ENCODE results near the gene ZGPAT. TPM values are rescaled to one million over a fixed set of nuclear protein-coding genes. Genes with fewer than 3 reads are reported as not detected.

Gene ZGPAT
- total RNA-seq, 1 experiment from 2014 or later = 69.3 TPM

- no peaks in the 10 kb centered on the region for H3K4me1 Mint-ChIP-seq (ENCODE audit: low read depth, unreplicated experiment)
- no peaks in the 10 kb centered on the region for H3K36me3 Mint-ChIP-seq (ENCODE audit: insufficient read depth, unreplicated experiment)
- Histone ChIP-seq H3K4me1 (no peaks in the 10 kb centered on the region), H3K9me3 (no peaks in the 10 kb centered on the region), H3K4me3 (ENCODE audit: low read depth, low read length) (no peak overlapping the region), H3K27me3 (replicated peaks; ENCODE audit: control insufficient read depth, insufficient read depth, low read length) (no peaks in the 10 kb centered on the region), H3K36me3 (ENCODE audit: control insufficient read depth, insufficient read depth, low read length) (no peaks in the 10 kb centered on the region)
- no peaks in the 10 kb centered on the region for H3K9me3 Mint-ChIP-seq (ENCODE audit: unreplicated experiment)
- DNase-seq = no peak
- no TSS peak for BruUV-seq (replicated peaks)
- ChIA-PET POLR2A (interaction anchor here (1.4 kb wide), 1 partner anchor 80 kb away, joined by 9 read pairs; the partner anchor contains the start of gene TPD52L2), CTCF (interaction anchor here (0.5 to 2.7 kb wide), 18 partner anchors 8 to 272 kb away, joined by 3 to 20 read pairs (median 4); partner anchors contain the start of genes ARFRP1, TPD52L2, UCKL1 and ZGPAT)
- H3K27me3 Mint-ChIP-seq (ENCODE audit: insufficient read depth, unreplicated experiment) = no peaks in the 10 kb centered on the region
- no peak overlapping the region for H3K4me3 Mint-ChIP-seq (ENCODE audit: unreplicated experiment)
- H3K27ac Mint-ChIP-seq (ENCODE audit: unreplicated experiment) = no peak overlapping the region
- no peak for TF ChIP-seq CTCF (IDR thresholded peaks at IDR 0.05; ENCODE audit: insufficient read depth in 1 of 2, low read depth in 1 of 2, low read length in 1 of 2, severe bottlenecking in 1 of 2, unreplicated experiment in 1 of 2)
- intact Hi-C loops (cut with micrococcal nuclease; ENCODE audit: unreplicated experiment) = loop anchor here (1.0 to 10.0 kb wide), 2 partner anchors 80 to 189 kb away; partner anchors contain the start of genes SAMD10 and TPD52L2
These were observed 77.9 kb downstream of the ZGPAT start for GRCh38 chr20:63785691-63786131.

Other genes with a start within 250 kb of the ZGPAT start
- 0.25 and 0.46 TPM in 2 replicates for gene KCNQ2, start 235.4 kb upstream of the ZGPAT start, total RNA-seq (2022)
- gene EEF1A2, start 209.0 kb upstream of the ZGPAT start, total RNA-seq (2022) = 25.2 and 32.0 TPM in 2 replicates
- 511 and 634 TPM in 2 replicates for gene PPDPF, start 187.3 kb upstream of the ZGPAT start, total RNA-seq (2022)
- gene PTK6, start 170.7 kb upstream of the ZGPAT start, total RNA-seq (2022) = 0.42 and 0.64 TPM in 2 replicates
- not detected in 2 replicates for gene SRMS, start 160.3 kb upstream of the ZGPAT start, total RNA-seq (2022)
- 0.39 TPM in 1 of 2 replicates, not detected in the other for gene FNDC11, start 153.9 kb upstream of the ZGPAT start, total RNA-seq (2022)
- gene HELZ2, start 133.8 kb upstream of the ZGPAT start, total RNA-seq (2022) = 35.2 and 36.5 TPM in 2 replicates
- gene GMEB2, start 80.9 kb upstream of the ZGPAT start, total RNA-seq (2022) = 20.6 and 21.5 TPM in 2 replicates
- gene STMN3, start 54.6 kb upstream of the ZGPAT start, total RNA-seq (2022) = 27.4 and 27.9 TPM in 2 replicates
- 51.1 and 61.6 TPM in 2 replicates for gene RTEL1, start 49.7 kb upstream of the ZGPAT start, total RNA-seq (2022)
- gene TNFRSF6B, start 11.4 kb upstream of the ZGPAT start, total RNA-seq (2022) = not detected in 2 replicates
- 119 and 126 TPM in 2 replicates for gene ARFRP1, start 63 bp upstream of the ZGPAT start, total RNA-seq (2022)
- 18.8 and 23.5 TPM in 2 replicates for gene LIME1, start 28.6 kb downstream of the ZGPAT start, total RNA-seq (2022)
- 211 and 234 TPM in 2 replicates for gene SLC2A4RG, start 31.7 kb downstream of the ZGPAT start, total RNA-seq (2022)
- gene ZBTB46, start 123.2 kb downstream of the ZGPAT start, total RNA-seq (2022) = 9.1 and 9.5 TPM in 2 replicates
- gene ABHD16B, start 153.5 kb downstream of the ZGPAT start, total RNA-seq (2022) = 0.27 TPM in 1 of 2 replicates, not detected in the other
- 286 and 293 TPM in 2 replicates for gene TPD52L2, start 157.2 kb downstream of the ZGPAT start, total RNA-seq (2022)
- gene DNAJC5, start 187.1 kb downstream of the ZGPAT start, total RNA-seq (2022) = 117 and 124 TPM in 2 replicates
- gene UCKL1, start 248.4 kb downstream of the ZGPAT start, total RNA-seq (2022) = 101 and 113 TPM in 2 replicates

All from Caco-2 (cell line).